GM18873 (cell line): ENCODE measurements around the gene IL1RAPL1.
A peak's percentile ranks its signal among the peaks of the same experiment; 100 is the strongest.
"Not testable (repeated sequence)": the region's sequence is repeated elsewhere in the genome, so short reads cannot be mapped to it uniquely, and the experiment has no call there.

ENCODE experiments used
- ATAC-seq: cut with Tn5 transposase; IDR thresholded peaks from one replicate; pipeline ENCODE4 v1.9.1; 2021; ENCODE audit warnings: mild to moderate bottlenecking, moderate library complexity, moderate number of reproducible peaks; ENCODE audit not compliant: unreplicated experiment, low FRiP score

Gene IL1RAPL1

DNA sequence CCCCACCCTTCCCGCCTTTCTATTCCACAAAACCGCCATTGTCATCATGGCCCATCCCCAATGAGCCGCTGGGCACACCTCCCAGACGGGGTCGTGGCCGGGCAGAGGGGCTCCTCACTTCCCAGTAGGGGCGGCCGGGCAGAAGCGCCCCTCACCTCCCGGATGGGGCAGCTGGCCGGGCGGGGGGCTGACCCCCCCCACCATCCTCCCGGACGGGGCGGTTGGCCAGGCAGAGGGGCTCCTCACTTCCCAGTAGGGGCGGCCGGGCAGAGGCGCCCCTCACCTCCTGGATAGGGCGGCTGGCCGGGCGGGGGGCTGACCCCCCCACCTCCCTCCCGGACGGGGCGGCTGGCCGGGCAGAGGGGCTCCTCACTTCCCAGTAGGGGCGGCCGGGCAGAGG, 745.8 kb downstream of the IL1RAPL1 start:
- ATAC-seq: not testable (repeated sequence)

DNA sequence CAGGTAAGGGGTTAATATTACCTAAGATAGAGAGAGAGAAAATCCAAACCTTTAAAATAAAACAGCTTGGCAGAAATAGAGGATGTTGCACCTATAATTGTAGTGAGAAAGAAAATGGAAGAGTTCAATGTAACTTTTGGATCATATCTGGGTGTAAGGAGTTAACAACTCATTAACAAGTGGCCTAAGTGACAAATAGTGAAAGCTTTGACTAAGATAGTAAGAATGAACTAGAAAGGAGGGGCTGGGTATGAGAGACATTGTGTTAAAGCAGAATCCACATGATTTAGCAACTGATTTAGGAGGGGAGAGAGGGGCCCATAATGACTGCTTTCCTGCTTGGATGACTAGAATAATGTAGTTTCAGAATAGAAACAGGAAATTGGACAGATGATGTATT, 761.0 kb downstream of the IL1RAPL1 start:
- peak; percentile 71 for ATAC-seq

DNA sequence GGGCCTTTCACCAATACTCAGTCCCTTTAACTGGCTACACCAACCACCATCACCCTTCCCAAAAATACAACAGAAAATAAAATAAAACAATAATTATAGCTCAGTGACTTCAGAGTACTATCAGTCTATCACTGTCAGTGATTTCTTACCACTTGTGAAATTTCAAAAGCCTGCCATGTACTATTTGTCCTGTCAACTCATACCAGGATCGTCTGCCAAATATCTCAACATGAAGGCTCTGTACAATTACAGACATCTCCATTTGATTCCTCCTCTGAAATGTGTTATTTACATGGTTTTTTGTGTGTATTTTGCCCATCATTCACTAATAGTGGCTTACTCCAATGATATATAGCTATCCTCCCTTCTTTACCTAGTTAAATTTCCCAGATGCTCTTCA, 772.0 kb downstream of the IL1RAPL1 start:
- no peak for ATAC-seq

DNA sequence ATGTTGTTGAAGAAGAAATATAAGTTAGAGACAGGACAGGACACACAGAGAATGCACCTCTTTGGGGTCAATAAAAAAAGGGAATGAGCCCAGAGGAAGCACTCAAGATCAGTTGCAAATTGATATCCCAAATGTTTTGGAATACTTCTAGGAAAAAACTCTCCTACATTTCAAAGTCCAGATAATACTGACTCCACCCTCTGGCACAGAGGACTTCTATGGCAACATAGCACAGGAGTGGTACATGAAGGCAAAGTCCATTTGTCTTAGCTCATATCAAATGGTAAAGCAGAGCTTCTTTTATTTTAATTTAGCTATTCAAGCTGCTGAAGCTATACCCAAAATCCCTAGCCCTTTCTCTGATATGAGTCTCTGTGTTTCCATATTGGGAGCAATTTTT, 787.5 kb downstream of the IL1RAPL1 start:
- ATAC-seq: not testable (repeated sequence)

DNA sequence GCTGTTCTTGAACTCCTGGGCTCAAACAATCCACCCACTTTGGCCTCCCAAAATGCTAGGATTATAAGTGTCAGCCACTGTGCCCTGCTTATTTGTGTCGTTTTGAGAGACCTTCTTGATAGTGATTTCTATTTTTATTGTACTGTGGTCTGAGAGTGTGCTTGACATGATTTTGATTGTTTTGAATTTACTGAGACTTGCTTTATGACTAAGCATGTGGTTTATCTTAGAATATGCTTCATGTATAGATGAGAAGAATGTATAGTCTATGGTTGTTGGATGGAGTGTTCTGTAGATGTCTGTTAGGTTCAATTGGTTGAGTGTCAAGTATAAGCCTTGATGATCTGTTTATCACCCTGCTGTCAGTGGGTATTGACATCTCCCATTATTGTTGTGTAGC, 789.3 kb downstream of the IL1RAPL1 start:
- ATAC-seq: no peak

DNA sequence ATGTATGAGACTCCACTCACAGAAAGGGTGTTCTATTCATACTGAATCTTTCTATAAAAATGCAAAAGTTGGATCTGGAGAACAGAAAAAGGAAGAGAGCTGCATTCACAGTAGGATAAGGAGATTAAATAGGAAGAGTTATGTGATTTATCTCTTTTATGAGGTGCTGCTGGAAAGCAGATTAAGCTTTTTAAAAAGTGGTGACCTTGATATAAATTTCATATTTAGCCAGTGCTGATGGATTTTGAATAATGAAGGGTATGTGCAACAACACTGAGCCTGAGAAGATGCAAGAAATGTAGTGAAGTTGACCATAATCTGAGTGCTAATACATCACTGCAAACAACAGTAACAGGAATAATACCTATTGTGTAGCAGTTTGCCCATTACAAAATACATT, 795.6 kb downstream of the IL1RAPL1 start:
- ATAC-seq: no peak

DNA sequence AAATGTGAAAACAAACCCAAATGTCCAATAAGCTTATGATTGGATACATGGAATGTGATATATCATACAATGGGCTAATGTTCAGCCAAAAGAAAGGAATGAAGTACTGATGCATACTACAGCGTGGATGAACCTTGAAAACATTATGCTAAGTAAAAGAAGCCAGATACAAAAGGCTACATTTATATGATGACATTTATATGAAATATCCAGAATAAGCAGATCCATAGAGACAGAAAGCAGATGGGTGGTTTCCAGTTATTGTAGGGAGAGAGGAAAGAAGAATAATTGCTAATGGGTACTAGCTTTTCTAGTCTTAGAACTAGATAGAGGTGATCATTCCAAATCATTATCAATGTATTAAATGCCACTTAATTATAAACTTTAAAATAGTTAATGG, 801.3 kb downstream of the IL1RAPL1 start:
- no peak for ATAC-seq

DNA sequence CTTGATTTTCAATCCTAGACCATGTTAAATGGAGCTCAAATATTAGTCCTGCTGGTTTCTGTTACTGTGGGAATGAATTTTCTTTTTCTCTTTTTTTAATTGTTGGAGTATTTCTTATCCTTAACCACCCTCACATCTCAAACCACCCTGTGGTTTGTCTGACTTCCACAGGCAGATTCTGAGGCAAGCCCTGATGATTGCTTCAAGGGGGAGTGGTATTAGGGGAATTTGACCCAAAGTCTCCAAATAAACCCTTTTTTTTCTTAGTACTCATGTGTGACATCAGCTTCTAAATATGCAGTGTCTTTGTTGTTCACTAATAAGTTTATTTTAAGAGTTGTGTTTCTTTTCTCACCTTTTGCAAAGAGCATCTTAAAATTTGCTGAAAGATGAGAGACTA, 810.3 kb downstream of the IL1RAPL1 start:
- no peak for ATAC-seq

DNA sequence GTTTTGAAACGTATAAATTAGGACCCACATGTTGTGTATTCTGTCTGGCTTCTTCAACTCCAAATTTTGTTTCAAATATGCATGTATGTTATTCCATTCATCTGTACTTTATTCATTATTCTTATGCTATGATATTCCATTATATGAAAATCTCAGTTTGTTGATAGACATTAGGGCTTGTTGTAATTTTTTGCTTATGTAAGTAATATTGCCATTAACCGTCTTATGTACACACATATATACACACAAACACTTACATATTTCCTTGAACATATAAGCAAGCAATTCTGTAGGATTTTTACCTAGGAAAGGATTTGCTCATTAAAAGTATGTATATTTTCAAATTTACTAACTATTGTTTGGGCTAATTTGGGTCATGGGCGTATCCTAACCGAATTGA, 820.1 kb downstream of the IL1RAPL1 start:
- ATAC-seq: no peak

DNA sequence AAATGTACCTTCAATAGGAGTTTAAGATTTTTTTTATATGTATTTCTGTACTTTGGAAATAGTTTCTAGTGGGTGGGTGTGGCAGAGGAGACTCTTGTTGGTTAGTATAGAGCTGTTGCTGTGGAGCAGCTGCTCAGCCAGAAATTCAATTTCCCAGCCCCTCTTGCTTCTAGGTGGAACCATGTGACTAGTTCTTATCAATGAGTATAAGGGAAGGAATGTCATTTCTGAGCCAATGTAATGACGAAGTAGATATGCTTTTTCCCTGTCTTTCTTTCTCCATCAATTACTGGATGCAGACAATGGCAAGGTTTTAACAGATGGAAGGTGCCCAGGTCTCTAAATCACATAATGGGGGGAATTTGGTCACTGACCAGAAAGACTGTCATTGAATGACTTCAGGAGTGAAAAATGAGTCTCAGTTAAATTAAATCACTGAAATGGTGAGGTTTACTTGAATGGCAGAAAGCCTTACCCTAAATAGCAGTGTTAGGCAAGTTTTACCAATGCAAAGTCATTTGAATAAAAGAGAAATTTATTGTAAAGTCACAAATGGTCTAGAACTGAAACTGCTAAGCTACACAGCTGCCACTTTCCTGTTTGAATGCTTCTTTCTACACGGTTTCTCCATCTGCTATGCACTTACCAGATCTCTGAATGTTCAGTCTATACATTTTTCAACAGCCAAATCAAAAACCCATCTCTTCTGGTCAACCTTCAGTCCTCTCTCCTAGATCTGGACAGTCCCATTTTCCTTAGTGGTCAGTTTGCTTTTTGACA, 832.7 kb downstream of the IL1RAPL1 start:
- no peak for ATAC-seq

DNA sequence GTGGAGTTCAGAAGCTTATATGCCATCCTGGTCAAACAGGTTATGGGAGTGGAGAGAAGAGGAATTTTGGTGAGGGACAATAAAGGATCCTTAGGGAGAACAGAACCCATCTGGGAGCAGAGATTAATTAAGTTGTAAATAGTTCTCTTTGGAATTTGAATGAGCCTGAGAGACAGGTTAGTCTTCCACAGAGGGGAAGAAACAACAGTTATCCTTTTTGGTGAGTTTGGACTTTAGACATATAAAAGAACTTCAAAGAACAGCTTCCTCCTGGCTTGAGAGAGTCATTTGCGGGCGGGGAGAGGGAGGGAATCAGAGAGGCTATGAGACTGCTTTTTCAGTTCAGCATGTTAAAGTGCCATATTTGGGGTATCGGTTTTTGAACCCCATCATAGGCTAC, 834.8 kb downstream of the IL1RAPL1 start:
- ATAC-seq: no peak

DNA sequence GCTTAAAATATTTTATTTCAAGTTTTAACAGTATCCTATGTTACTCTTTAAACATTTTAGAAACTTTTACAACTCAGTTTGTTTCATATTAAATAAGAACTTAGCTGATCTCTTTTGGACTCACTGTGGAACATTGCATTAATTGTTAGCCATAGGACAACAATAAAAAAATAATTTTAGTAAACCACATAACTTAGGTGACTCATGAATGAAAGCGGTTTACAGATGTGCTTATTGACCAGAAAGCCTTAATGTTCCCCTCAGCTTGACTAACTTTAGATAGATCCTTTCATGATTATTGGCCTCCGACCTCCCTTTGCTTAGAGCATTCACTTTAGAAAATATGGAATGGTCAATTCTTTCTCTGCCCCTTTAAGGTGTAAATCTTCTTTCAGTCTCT, 844.6 kb downstream of the IL1RAPL1 start:
- no peak for ATAC-seq

DNA sequence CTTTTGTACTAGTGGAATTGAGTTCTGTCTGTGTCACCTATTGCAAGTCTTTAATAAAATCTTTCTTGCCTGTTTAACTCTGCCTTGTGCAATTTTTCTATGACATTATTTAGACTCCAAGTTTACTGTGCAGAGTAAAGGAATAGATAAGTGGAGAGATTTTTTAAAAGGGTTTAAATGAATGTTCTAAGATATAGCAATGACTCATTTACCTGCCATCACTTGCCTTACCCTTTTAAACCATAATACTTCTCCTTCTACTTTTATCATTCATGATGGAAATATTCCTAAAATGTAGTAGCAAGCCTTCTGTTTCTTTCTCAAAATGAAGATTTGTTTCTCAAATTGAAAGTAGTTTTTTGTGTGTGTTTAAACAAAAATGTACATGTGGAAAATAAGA, 845.3 kb downstream of the IL1RAPL1 start:
- no peak for ATAC-seq

DNA sequence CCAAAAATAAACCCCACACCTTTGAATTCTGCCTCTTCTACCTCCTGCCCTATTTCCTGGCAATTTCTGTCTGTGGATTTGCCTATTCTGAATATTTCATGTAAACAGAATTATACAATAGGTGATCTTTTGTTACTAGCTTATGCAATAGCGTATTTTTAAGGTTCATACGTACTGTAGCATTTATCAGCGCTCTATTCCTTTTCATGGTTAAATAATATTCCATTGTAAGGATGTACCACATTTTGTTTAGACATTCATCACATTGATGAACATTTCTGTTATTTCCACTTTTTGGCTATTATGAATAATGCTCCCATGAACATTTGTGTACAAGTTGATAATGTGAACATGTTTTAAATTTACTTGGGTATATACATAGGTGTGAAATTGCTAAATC, 847.7 kb downstream of the IL1RAPL1 start:
- ATAC-seq: no peak

DNA sequence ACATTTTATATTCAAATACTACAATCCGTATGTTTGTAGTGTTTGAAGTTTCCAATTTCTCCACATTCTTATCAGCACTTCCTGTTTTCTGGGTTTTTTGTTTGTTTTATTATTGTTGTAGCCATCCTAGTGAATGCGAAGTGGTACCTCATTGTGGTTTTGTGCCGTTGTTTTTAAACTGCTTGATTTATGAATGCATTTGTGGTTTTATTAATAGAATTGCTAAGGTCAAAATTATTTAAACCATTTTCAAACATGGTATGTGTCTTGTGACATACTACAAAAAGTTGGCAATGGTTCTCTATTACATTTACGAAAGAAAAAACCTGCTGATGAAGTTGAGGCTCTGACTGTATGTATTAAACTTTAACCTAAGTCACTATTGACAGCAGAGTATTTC, 848.1 kb downstream of the IL1RAPL1 start:
- no peak for ATAC-seq

DNA sequence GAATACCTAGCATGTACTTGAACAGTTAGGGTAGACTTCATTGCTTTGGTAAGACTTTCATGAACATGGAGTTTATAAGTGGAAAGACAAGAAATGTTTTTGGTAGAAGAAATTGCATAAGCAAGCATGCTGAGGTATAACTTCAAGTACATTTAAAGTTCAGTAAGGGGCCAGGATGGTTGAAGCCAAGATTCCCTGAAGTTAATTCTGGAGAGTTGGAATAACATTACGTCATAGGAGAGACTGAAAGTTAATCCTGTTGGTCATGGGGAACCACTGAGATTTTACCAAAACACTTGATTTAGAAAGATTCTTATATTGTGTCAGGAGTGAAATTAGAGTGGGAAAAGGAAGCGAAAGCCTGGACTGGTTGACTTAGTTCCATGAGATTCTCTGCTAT, 860.6 kb downstream of the IL1RAPL1 start:
- no peak for ATAC-seq

DNA sequence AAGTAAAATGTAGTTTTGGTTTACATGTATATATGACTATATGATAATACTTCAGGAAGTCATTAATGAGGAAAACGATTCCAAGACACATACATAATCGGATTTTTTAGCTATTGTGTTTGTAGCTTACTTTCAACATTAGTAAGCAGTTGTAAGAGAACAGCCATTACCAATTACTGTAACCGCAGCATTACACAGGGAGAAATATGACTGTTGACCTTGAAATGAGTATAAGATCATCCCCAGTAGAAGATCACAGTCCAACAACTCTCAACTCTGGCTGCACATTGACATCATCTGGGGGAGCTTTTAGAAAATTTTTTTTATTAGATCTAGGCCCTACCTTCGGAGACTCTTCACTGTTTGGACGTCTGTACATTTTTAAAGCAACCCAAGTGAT, 866.1 kb downstream of the IL1RAPL1 start:
- ATAC-seq: peak; percentile 75

DNA sequence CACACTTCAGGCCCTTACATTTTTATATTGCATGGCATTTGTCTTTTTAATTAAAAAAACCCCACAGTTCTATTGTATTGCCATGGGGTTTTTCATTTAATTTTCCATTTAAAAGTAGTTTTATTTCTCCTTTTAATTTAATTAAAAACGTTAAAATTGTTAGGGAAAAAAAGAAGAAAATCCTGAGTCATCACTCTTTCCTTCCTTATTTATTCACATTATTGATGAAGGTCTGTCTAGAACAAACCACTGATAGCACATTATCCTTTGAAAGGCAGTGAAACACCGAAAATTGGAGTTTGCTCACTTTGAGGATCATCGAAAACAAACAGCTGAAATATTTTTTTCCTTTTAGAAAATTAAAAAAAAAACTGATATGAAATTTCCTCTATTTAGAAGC, 868.5 kb downstream of the IL1RAPL1 start:
- ATAC-seq: no peak

DNA sequence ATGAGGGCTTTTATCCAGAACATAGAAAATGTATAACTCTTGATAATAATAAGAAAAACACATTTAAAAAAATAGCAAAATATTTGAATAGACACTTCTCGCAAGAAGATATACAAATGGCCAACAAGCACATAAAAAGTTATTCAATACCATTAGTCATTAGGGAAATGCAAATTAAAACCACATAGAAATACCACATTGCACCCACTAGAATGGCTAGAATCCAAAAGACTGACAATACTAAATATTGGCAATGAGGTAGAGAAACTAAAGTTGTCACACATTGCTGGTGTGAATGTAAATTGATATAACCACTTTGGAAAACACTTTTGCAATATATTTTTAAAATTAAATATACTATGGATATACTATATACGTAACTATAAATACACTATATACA, 873.8 kb downstream of the IL1RAPL1 start:
- ATAC-seq: no peak

DNA sequence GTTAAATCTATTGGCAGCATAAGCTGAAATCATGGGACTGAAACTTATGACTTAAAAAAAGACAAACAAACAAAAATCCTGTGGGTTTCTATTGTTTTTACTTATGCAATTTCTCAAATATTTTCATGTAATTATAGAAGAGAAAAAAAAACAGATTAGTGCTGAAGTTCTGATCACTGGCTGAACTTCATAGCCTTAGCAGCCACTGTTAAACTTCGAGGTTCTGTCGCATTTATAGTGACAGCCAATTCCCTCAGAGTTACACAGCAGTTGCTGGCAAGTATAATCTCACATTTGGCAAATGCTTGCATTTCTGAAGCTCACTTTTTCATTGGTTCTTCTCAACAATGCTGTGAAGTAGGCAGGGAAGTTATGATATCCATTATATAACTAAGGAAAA, 879.2 kb downstream of the IL1RAPL1 start:
- no peak for ATAC-seq

DNA sequence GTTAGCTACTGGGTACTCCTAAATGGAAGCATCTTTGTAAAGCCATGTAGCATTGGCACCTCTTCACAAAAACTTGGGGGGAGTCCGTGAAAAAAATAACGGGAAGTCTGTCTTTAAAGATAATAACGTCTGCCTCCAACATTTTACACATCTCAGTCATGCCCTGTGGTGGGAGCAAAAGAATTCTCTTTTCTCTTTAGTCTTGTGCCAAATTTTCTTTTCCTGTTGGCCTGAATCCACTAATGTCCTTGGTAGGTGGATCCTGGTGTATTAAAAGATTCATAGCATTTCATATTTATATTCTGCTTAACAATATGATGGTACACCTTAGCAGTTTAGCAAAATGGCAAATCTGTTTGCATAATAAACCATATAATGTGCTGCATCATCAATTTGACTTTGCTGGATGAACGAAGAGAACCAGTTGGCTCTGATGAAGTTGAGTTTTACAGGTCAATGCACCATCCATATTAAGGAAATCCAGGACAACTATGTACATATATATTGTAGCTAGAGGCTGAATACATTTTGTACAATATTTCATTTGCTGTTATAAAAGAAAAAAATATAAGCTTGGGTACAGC, 881.8 kb downstream of the IL1RAPL1 start:
- ATAC-seq: no peak

DNA sequence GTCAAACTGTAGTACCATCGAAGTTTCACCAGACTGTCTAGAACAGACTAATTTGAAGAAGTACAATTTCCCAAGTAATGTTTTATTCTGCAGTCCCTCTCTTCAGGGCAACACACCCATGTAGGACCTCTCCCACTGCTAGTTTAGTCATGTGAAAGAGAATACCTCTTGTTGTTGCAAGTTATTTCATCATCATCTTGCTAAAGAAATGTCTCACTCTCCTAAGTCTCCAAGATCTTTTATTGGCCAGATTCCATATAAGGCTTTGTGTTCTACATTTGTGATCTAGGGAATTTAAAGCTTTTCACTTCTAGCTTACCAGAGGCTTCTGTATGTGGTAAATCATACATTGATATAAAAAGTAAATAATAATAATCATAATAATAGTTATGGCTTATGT, 882.8 kb downstream of the IL1RAPL1 start:
- ATAC-seq: no peak
